Measurements from ENCODE around the gene GNB1L. TPM values are rescaled to one million over a fixed set of nuclear protein-coding genes. Genes with fewer than 3 reads are reported as not detected.

The GNB1L gene
- total RNA-seq, 2 experiments from 2014 or later: 8.8 to 9.8 TPM

DNA sequence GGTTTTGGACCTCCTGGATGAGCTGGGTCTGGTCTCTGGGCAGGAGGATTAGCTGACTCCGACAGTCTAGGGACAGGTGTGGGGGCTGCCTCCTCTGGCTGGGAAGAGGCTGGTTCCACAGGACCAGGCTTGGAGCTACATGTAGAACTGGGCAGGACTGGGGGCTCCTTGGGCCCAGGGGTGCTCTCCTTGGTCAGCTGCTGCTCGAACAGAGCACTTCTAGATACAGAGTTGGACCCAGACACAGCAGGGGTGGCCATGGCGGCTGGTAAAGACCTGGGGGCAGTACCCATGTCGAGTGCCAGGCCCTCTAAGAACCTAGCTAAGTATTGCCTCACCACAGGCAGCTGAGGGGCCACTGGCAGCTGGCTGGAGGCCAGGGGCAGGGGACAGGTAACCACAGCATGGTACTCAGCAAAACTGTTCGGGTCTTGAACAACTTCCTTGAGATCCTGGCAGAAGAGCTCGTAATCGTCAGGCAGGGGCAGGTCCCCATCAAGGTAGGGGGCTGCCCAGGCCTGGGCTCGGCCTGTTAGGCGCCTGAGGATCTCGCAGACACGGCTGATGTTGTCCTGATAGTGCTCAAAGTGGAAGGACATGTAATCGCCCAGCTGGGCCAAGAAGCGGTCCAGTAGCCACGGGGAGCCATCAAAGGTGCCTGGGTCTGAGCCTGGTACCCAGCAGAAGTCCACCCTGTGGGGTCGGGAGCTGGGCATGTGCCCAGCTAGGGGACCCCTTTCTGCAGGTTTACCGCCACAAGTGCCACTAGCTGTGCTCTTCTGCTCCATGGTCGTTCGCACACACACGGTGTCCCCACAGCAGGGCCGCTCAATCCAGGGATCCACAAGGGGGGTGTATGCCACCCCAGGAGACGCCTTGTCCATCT, 3.1 kb downstream of the GNB1L start:
- DNase-seq: no peak
- H3K9me3 Mint-ChIP-seq: no peaks in the 10 kb centered on the region
- H3K27ac Mint-ChIP-seq: no peak overlapping the region
- H3K4me3 Mint-ChIP-seq: peak overlapping the region; percentile 5
- CTCF ChIA-PET: interaction anchor here (0.7 to 1.0 kb wide), 3 partner anchors 38 to 121 kb away, joined by 3 read pairs; no protein-coding TSS in a partner anchor
- no peaks in the 10 kb centered on the region for H3K27me3 Mint-ChIP-seq (ENCODE audit: low read depth)
- peaks cover 39% of the 10 kb centered on the region for H3K4me1 Mint-ChIP-seq (ENCODE audit: low read depth)
- H3K36me3 Mint-ChIP-seq (ENCODE audit: low read depth): peaks cover 18% of the 10 kb centered on the region
- intact Hi-C loops (cut with micrococcal nuclease): loop anchor here (10.0 kb wide), 1 partner anchor 263 kb away; the partner anchor contains the start of genes RANBP1 and TRMT2A

DNA sequence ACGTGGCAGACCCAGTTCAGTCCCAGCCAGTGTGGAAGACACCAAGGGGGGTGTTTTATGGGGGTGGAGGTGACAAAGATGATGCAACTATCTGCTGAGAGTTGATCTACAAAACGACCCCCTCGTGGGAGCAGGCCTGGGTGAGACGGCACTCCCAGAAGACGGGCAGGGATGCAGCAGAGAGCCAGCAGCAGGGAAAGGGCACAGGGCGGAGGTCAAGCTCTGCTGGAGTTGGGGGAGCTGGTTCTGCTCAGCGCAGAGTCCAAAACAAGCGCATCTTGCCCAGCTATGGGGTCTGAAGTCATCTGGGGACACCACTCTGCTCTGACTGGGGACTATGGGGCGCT, 3.9 kb downstream of the GNB1L start:
- Mint-ChIP-seq H3K27me3 (ENCODE audit: low read depth) (no peaks in the 10 kb centered on the region), H3K4me3 (no peak overlapping the region), H3K27ac (peak overlapping the region; percentile 61), H3K9me3 (no peaks in the 10 kb centered on the region), H3K4me1 (ENCODE audit: low read depth) (peaks cover 36% of the 10 kb centered on the region), H3K36me3 (ENCODE audit: low read depth) (peaks cover 15% of the 10 kb centered on the region)
- DNase-seq: no peak
- CTCF ChIA-PET: interaction anchor here (1.0 kb wide), 1 partner anchor 120 kb away, joined by 3 read pairs; no protein-coding TSS in a partner anchor
- intact Hi-C loops (cut with micrococcal nuclease): loop anchor here (10.0 kb wide), 1 partner anchor 264 kb away; the partner anchor contains the start of genes RANBP1 and TRMT2A

DNA sequence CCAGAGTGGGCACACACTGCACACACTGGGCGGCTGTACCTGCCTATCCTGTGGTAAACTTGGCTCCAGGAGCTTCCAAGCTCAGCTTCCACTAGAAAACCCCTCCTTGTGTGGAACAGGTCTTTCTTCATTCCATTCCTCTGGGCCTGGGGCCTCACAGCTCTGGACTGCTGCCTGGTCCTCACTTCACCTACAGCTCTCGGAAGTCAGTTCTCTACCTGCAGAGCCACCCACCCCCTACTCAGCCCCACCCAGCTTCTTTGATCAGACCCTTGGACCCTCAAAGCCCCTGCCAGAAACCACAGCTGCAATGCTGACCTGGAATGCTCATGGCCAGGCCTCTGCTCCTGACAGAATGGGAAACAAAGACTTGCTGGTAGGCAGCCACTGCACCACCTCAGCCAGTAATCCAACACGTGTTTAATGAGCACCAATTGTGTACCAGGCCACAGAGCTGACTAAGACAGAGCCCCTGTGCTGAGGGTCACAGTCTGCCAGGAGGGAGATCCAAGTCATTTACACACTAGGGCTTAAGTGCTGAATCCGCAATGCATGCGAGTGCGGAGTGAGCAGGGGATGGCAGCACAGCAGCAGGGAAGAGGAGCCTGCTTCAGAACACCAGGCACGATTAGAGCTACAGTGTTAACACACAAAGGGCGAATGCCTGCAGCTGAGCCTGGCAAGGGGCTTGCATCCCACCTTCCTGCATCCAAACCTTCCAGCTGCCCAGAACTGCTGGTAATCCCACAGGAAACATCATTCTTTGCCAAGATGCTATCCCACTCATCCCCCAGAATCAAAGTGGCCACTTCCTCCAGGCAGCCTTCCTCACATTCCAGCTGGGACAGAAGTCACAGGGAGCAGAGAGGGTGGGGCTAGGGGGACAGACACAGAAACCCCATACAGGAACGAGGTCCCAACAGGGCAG, 4.6 kb downstream of the GNB1L start:
- no peak for DNase-seq
- CTCF ChIA-PET: no interaction called here
- H3K36me3 Mint-ChIP-seq (ENCODE audit: low read depth): peaks cover 11% of the 10 kb centered on the region
- peaks cover 39% of the 10 kb centered on the region for H3K4me1 Mint-ChIP-seq (ENCODE audit: low read depth)
- intact Hi-C loops (cut with micrococcal nuclease): loop anchor here (10.0 kb wide), 1 partner anchor 265 kb away; the partner anchor contains the start of genes RANBP1 and TRMT2A
- H3K9me3 Mint-ChIP-seq: no peaks in the 10 kb centered on the region
- no peaks in the 10 kb centered on the region for H3K27me3 Mint-ChIP-seq (ENCODE audit: low read depth)
- peak overlapping the region; percentile 61 for H3K27ac Mint-ChIP-seq
- H3K4me3 Mint-ChIP-seq: no peak overlapping the region

DNA sequence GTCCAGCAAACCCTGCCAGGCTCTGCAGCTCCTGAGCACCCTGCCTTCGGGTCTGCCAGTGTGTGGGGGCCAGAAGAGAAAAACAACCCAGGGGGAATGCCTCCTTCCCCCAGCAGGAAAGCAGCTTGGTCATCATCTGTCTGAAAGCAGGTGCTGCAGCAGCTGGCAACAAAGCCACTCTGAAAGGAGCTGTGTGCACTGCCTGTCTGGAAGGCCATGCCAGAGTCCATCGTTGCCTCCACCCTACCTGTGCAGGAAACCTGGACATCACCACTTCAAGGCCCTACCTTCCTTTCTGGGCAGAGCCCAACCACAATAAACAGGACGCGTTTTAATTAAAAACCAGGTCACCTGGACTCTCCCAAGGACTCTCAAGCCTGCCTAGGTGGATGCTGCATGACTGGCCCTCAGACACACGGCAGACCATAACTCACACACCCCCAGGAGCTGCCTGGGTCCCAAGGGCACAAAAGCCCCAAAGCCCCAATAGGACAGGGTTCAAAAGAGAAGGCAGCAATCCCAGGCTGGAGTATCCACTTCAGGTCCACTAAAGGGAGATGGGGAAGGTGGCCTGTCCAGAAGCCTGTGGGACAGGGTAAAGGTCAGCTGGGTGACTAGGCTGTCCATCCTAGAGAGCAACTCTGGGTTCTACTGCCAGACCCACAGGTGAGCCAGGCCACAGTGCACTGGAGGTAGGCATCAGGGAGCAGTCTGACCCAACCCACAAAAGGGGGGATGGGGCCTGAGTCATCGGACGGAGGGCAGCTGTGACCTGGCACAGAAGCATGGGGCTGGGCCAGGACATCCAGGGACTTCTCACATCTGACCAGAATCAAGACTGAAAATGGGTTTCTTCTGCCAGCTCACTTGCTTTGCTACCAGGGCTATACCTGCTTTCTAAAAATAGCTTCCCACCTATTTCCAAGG, 6.1 kb downstream of the GNB1L start:
- CTCF ChIA-PET: no interaction called here
- no peak for DNase-seq
- Mint-ChIP-seq H3K27ac (no peak overlapping the region), H3K9me3 (no peaks in the 10 kb centered on the region), H3K4me3 (no peak overlapping the region), H3K36me3 (ENCODE audit: low read depth) (peaks cover 11% of the 10 kb centered on the region), H3K4me1 (ENCODE audit: low read depth) (peaks cover 46% of the 10 kb centered on the region), H3K27me3 (ENCODE audit: low read depth) (no peaks in the 10 kb centered on the region)
- intact Hi-C loops (cut with micrococcal nuclease): no loop called here

DNA sequence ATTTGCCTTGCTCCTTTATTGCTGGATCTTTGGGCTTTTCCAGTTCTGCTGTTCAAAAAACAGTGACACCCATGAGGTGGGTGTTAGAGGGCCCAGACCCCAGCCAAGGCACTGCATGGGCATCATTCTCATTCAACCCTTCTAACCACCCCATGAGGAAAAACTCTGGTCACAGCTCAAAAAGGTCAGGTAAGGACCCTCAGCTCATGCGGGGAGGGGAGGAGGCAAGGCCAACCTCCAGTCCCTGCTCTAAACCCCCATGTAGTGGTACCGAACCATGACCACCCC, 7.4 kb downstream of the GNB1L start:
- no peak for DNase-seq
- Mint-ChIP-seq H3K27me3 (ENCODE audit: low read depth) (no peaks in the 10 kb centered on the region), H3K36me3 (ENCODE audit: low read depth) (peaks cover 8% of the 10 kb centered on the region), H3K4me3 (no peak overlapping the region), H3K4me1 (ENCODE audit: low read depth) (peaks cover 33% of the 10 kb centered on the region), H3K9me3 (no peaks in the 10 kb centered on the region), H3K27ac (no peak overlapping the region)
- CTCF ChIA-PET: no interaction called here
- intact Hi-C loops (cut with micrococcal nuclease): no loop called here

DNA sequence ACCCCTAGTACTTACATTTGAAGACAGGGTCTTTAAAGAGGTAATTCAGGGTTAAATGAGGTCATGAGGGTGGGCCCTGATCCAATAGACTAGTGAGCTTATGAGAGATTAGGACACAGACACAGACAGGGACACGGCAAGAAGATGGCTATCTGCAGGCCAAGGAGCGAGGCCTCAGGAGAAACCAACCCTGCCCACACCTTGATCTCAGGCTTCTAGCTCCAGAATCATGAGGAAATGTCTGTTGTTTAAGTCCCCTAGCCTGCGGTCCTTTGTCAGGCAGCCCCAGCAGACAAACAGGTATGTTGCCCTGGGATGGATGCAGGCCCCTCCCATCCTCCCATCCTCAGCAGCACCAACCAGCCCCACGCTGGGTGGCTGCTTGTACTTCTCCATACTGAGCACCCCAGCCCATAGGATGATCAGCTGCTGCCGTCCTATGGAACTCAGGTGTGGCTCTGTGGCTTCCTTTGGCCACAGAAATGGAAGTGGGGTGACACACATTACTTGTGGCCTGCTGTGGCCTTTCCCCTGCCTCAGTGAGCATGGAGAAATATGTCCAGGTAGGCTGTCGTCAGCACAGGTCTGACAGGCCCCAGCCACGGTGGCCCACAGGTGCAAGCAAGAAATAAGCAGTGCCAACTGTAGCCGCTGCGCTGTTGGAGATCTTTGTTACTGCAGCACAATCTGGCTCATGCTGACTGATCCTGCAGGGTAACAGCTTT, 7.9 kb downstream of the GNB1L start:
- H3K27me3 Mint-ChIP-seq (ENCODE audit: low read depth): no peaks in the 10 kb centered on the region
- H3K4me1 Mint-ChIP-seq (ENCODE audit: low read depth): peaks cover 29% of the 10 kb centered on the region
- H3K4me3 Mint-ChIP-seq: no peak overlapping the region
- DNase-seq: no peak
- CTCF ChIA-PET: no interaction called here
- peaks cover 8% of the 10 kb centered on the region for H3K36me3 Mint-ChIP-seq (ENCODE audit: low read depth)
- H3K9me3 Mint-ChIP-seq: no peaks in the 10 kb centered on the region
- intact Hi-C loops (cut with micrococcal nuclease): no loop called here
- H3K27ac Mint-ChIP-seq: no peak overlapping the region

DNA sequence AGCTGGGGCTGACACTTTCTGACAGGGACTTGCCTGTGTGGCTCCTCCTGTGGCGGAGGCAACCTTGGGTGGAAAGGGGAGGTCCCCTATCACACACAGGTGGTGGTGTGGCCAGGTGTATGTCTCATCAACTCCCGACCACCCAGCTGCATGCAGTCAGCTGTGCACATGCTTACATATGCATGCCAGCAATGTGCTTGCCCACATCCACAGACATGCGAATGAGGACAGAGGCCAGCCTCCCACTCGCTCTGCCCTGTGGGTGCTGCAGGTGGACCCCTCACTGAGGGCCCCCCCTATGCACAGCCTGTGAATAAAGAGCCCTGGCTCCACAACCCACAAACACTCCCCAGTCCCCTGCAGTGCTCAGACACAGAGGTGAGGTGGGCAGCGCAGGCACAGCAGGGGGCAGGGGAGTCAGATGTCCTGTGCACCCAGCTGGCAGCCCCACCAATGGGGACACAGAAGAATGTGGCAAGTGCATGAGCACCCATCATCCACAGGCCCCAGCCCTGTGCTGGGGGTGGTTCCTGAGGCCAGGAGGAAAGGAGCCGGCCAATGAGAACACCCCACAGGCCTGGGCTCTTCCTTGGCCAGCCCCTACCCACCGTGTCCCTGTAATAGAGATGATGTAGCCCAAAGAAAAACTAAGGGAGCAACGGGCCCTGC, 9.5 kb downstream of the GNB1L start:
- CTCF ChIA-PET: interaction anchor here (0.9 to 1.1 kb wide), 3 partner anchors 45 to 114 kb away, joined by 3 to 4 read pairs (median 4); no protein-coding TSS in a partner anchor
- no peaks in the 10 kb centered on the region for H3K9me3 Mint-ChIP-seq
- H3K4me3 Mint-ChIP-seq: peak overlapping the region; percentile 29
- peaks cover 7% of the 10 kb centered on the region for H3K36me3 Mint-ChIP-seq (ENCODE audit: low read depth)
- H3K27me3 Mint-ChIP-seq (ENCODE audit: low read depth): no peaks in the 10 kb centered on the region
- H3K4me1 Mint-ChIP-seq (ENCODE audit: low read depth): peaks cover 24% of the 10 kb centered on the region
- intact Hi-C loops (cut with micrococcal nuclease): no loop called here
- peak; percentile 32 for DNase-seq
- H3K27ac Mint-ChIP-seq: peak overlapping the region; percentile 61

DNA sequence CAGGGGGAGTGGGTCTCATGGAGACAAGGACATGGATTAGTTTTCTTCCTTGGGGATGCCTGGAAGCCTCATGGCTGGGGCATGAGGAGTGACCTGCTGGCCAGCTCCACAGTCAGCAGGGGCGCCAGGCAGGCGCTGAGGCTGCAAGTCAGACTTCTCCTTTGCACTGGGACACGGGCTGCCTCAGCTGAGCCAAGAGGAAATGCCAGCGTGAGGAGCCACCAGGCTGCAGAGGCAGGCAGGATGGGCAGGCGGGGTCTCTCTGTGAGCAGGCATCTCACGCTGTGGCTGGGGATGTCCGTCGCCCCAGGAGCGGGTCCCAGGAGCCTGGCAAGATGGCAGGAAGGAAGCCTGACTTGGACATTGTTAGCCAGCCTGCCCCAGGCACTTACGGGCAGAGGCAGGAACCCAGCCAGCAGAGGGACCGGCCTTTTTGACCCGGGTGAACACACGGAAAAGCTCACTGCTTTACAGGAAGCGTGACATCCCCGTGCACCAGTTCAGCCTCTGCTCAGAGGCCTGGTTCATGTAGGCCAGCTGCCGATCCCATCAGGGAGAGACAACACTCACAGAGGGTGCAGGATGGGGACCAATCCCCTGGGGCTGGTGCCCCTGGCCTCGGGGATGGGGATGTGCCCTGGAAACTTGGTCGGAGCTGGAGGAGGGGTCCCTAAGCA, 10.2 kb downstream of the GNB1L start:
- intact Hi-C loops (cut with micrococcal nuclease): no loop called here
- H3K36me3 Mint-ChIP-seq (ENCODE audit: low read depth): peaks cover 5% of the 10 kb centered on the region
- peak overlapping the region; percentile 61 for H3K27ac Mint-ChIP-seq
- peak overlapping the region; percentile 29 for H3K4me3 Mint-ChIP-seq
- H3K9me3 Mint-ChIP-seq: no peaks in the 10 kb centered on the region
- H3K27me3 Mint-ChIP-seq (ENCODE audit: low read depth): no peaks in the 10 kb centered on the region
- H3K4me1 Mint-ChIP-seq (ENCODE audit: low read depth): peaks cover 21% of the 10 kb centered on the region
- CTCF ChIA-PET: interaction anchor here (0.9 to 1.1 kb wide), 3 partner anchors 46 to 114 kb away, joined by 3 to 4 read pairs (median 4); no protein-coding TSS in a partner anchor
- DNase-seq: peak; percentile 57

DNA sequence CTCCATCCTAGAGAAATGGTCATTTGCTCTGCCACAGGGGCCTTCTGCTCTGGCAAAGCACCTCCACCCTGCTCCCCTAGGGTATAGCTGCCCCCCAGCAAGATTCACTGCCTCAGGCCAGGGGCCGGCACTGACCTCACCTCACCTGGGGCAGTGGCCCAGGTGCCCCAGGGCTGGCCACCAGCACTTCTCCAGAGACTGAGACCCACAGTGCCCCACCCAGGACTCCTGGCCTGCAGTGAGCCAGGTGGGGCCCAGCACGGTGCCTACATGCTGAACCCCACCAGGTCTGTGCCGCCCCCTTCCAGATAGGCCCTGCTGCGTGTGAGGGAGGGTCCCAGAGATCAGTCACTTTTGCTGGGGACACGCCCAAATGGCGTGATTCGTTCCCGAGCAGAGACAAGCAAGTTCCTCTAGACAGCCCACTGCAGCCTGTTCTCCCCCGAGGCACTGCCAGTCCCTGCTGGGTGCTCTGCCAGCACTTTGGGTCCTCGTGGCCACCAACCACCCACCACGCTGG, 10.8 kb downstream of the GNB1L start:
- Mint-ChIP-seq H3K27me3 (ENCODE audit: low read depth) (no peaks in the 10 kb centered on the region), H3K9me3 (no peaks in the 10 kb centered on the region), H3K36me3 (ENCODE audit: low read depth) (peaks cover 5% of the 10 kb centered on the region), H3K27ac (peak overlapping the region; percentile 61), H3K4me1 (ENCODE audit: low read depth) (peaks cover 20% of the 10 kb centered on the region), H3K4me3 (no peak overlapping the region)
- no peak for DNase-seq
- CTCF ChIA-PET: interaction anchor here (1.1 kb wide), 1 partner anchor 66 kb away, joined by 4 read pairs; no protein-coding TSS in a partner anchor
- intact Hi-C loops (cut with micrococcal nuclease): no loop called here

DNA sequence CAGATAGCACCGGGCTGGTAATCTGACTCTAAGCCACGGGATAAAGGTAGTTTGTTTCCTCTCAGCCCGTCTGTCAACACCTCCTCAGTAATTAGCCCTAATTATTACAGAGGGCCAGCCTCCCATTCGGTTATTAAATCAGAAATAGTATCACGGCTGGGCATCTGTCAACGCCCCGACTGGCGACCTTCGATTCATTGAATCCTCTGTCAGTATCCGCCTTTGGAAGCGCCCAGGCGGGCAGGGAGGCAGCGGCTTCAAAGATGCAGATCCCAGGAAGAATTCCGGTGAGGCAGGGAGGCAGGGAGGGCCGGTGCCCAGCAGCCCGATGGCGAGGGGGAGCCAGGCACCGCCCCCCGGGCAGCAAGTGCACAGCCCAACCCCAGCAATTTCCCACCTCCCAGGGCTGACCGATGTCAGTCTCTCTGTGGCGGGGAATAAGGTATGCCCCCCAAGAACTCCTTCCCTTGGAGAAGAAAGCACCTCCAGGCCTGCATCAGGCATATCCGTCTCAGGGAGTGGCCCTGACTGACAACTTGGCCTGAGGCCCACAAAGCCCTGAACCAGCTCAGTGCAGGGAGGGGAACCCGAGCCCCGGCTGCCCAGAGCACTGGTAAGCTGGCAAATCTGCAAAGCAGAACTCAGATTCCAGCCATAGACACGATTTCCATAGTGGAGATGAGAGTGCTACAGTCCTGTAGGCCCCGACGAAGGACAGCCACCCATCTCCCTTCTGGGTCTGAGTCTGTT, 11.4 kb downstream of the GNB1L start:
- intact Hi-C loops (cut with micrococcal nuclease): no loop called here
- Mint-ChIP-seq H3K27me3 (ENCODE audit: low read depth) (no peaks in the 10 kb centered on the region), H3K4me3 (no peak overlapping the region), H3K36me3 (ENCODE audit: low read depth) (peaks cover 5% of the 10 kb centered on the region), H3K9me3 (no peaks in the 10 kb centered on the region), H3K4me1 (ENCODE audit: low read depth) (peaks cover 20% of the 10 kb centered on the region), H3K27ac (no peak overlapping the region)
- DNase-seq: no peak
- CTCF ChIA-PET: no interaction called here
